ENCODE data around the gene MTERF4. TPM values are rescaled to one million over a fixed set of nuclear protein-coding genes. Genes with fewer than 3 reads are reported as not detected.

Gene MTERF4
- total and polyA plus RNA-seq, 2 of the 8 experiments (the other 6 are each of a cell fraction or from before 2014, with no cell fraction given) = 25.9 to 28.5 TPM

DNA sequence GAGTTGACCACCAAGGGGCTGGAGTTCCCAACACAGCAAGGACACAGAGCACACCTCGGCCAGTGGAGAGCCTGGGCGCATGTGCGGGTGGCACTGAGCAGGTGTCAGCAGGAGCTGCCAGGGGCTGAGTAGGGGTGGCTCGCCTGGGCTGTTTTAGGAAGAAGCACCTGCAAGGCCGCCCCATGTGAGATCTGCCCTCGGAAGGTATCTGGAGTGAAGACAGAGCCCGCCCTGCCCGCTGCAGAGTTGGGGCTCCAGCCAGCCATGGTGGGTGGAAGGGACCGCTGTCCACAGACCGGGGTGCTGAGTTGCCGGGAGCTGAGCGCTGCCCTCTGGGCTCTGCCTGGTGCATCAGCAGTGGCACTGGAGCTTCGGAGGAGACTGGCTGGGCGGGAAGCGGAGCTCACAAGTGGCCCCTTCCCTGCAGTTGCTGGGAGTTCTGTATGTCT, 35.2 kb downstream of the MTERF4 start (continued):
- TF ChIP-seq MAFK (IDR thresholded peaks at IDR 0.05; ENCODE audit: low read depth, low read length) = no peak
- no peak for TF ChIP-seq POLR2AphosphoS5 (IDR thresholded peaks at IDR 0.05; ENCODE audit: low read depth, low read length)
- no peak for TF ChIP-seq KDM5A (IDR thresholded peaks at IDR 0.05; ENCODE audit: low read length)
- TF ChIP-seq NRF1 (IDR thresholded peaks at IDR 0.05; ENCODE audit: low read depth, low read length) = no peak
- TF ChIP-seq ASH2L (IDR thresholded peaks at IDR 0.05; ENCODE audit: low read length) = no peak
- TF ChIP-seq BRCA1 (IDR thresholded peaks at IDR 0.05; ENCODE audit: low read depth, low read length) = no peak
- no peak for TF ChIP-seq EP300 (IDR thresholded peaks at IDR 0.05; ENCODE audit: borderline replicate concordance in 1 of 2, low read depth in 2 of 2, low read length in 2 of 2)
- no peak for TF ChIP-seq KDM4A (IDR thresholded peaks at IDR 0.05; ENCODE audit: low read depth, low read length, severe bottlenecking)
- TF ChIP-seq TBP (IDR thresholded peaks at IDR 0.05; ENCODE audit: low read depth, low read length) = peak; percentile 38; the same call in 1 of the 2 replicates
- TF ChIP-seq HDAC6 (IDR thresholded peaks at IDR 0.05; ENCODE audit: low read depth, low read length) = no peak
- no peak for TF ChIP-seq JUN (IDR thresholded peaks at IDR 0.05; ENCODE audit: low read depth, low read length)
- TF ChIP-seq, protein P1, sequence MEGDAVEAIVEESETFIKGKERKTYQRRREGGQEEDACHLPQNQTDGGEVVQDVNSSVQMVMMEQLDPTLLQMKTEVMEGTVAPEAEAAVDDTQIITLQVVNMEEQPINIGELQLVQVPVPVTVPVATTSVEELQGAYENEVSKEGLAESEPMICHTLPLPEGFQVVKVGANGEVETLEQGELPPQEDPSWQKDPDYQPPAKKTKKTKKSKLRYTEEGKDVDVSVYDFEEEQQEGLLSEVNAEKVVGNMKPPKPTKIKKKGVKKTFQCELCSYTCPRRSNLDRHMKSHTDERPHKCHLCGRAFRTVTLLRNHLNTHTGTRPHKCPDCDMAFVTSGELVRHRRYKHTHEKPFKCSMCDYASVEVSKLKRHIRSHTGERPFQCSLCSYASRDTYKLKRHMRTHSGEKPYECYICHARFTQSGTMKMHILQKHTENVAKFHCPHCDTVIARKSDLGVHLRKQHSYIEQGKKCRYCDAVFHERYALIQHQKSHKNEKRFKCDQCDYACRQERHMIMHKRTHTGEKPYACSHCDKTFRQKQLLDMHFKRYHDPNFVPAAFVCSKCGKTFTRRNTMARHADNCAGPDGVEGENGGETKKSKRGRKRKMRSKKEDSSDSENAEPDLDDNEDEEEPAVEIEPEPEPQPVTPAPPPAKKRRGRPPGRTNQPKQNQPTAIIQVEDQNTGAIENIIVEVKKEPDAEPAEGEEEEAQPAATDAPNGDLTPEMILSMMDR (IDR thresholded peaks at IDR 0.05; ENCODE audit: control extremely low read depth in 1 of 3, insufficient read depth in 1 of 3, low read depth in 1 of 3, low read length in 3 of 3) = peak in 2 of 3 experiments; percentile 34 to 46; a peak in 3 of 4 replicates

All from H1 (cell line).